Panc1 (cell line): Measurements from ENCODE around the gene MOK. TPM values are rescaled to one million over a fixed set of nuclear protein-coding genes. Genes with fewer than 3 reads are reported as not detected.
"Not testable (repeated sequence)": the region's sequence is repeated elsewhere in the genome, so short reads cannot be mapped to it uniquely, and the experiment has no call there.

ENCODE experiments used
- ATAC-seq: fragments of 200-7000 bp; cut with Tn5 transposase; 2 replicates; pipeline ENCODE4 v1.9.1; 2020; ENCODE audit warnings: mild to moderate bottlenecking, moderate library complexity
- BruUV-seq: library from RNA; stranded (reverse); fragments of 400-500 nt; replicated peaks from 2 replicates; lab custom pipeline; 2021; lab: Mats Ljungman, UMichigan
- CTCF ChIA-PET: fragments of 300-600 bp; sonication (Branson Sonifier 250); formaldehyde crosslinking; loops from one replicate; lab custom pipeline; 2022; ENCODE audit warnings: antibody characterized with exemption; lab: Charles Lee
- POLR2A ChIA-PET: fragments of 300-600 bp; sonication (Branson Sonifier 250); formaldehyde crosslinking; loops from one replicate; lab custom pipeline; 2022; ENCODE audit warnings: antibody characterized with exemption; lab: Charles Lee
- DNase-seq: peaks from one replicate; pipeline ENCODE4 v3.0.0-alpha.2; 2010; ENCODE audit warnings: low read depth, low spot score
- H3K27ac ChIP-seq: 2 replicates; pipeline ENCODE4 v1.5.1; 2011; ENCODE audit warnings: mild to moderate bottlenecking, low read length, inconsistent platforms
- H3K27me3 ChIP-seq: fragments of 200-500 bp; sonication (Bioruptor generic); 2 replicates; pipeline ENCODE4 v1.6.0; 2014; ENCODE audit warnings: low read length, inconsistent platforms; ENCODE audit not compliant: control insufficient read depth, insufficient read depth
- H3K36me3 ChIP-seq: fragments of 200-500 bp; sonication (Bioruptor generic); 2 replicates; pipeline ENCODE4 v1.5.1; 2014; ENCODE audit warnings: inconsistent platforms, mild to moderate bottlenecking, low read length, moderate library complexity; ENCODE audit not compliant: control insufficient read depth, insufficient read depth
- H3K4me1 ChIP-seq: 2 replicates; pipeline ENCODE4 v1.5.1; 2011; ENCODE audit warnings: inconsistent platforms, mild to moderate bottlenecking, low read length, moderate library complexity; ENCODE audit not compliant: control insufficient read depth, insufficient read depth
- H3K4me3 ChIP-seq, 2 experiments: 2 replicates each; pipeline ENCODE4 v1.5.1; 2011 to 2012; ENCODE audit warnings: low read depth in 2 of 2, low read length in 2 of 2, mild to moderate bottlenecking in 2 of 2, inconsistent platforms in 1 of 2, moderate library complexity in 1 of 2
- H3K9me3 ChIP-seq: fragments of 200-500 bp; sonication (Bioruptor generic); 2 replicates; pipeline ENCODE4 v1.5.1; 2014; ENCODE audit warnings: low read depth, mild to moderate bottlenecking, inconsistent platforms, low read length, moderate library complexity; ENCODE audit not compliant: control insufficient read depth, insufficient read depth
- POLR2AphosphoS5 ChIP-seq: IDR thresholded peaks from 2 replicates; pipeline ENCODE4 v1.6.1; 2012; ENCODE audit warnings: mild to moderate bottlenecking, low read depth, low read length, moderate library complexity
- SIN3A ChIP-seq: IDR thresholded peaks from 2 replicates; pipeline ENCODE4 v1.6.1; 2012; ENCODE audit warnings: low read depth, mild to moderate bottlenecking, low read length, moderate library complexity, borderline replicate concordance; ENCODE audit not compliant: insufficient read depth
- TCF7L2 ChIP-seq: IDR thresholded peaks from 2 replicates; pipeline ENCODE4 v1.6.1; 2011; ENCODE audit warnings: mild to moderate bottlenecking, low read depth, low read length, inconsistent platforms
- in situ Hi-C: cut with HindIII; loops from 2 replicates; pipeline ENCODE4 v1.10.0; 2016; ENCODE audit warnings: low sequenced_read_pairs, low pct_unique_long_range_greater_than_20kb
- intact Hi-C: fragments of 100-400 bp; cut with micrococcal nuclease; formaldehyde crosslinking; loops from one replicate; pipeline ENCODE4 v1.10.0; 2022; ENCODE audit not compliant: unreplicated experiment
- total RNA-seq: library from RNA; stranded (reverse); gene quantifications from one replicate; pipeline ENCODE4 v1.2.1, GENCODE V29; 2021; ENCODE audit not compliant: unreplicated experiment
- TF ChIP-seq, protein P1 (sequence below): fragments of 450-650 bp; IDR thresholded peaks from 2 replicates; pipeline ENCODE4 v1.5.1; 2017; ENCODE audit warnings: mild to moderate bottlenecking
- TF ChIP-seq, protein P2 (sequence below), 2 experiments: IDR thresholded peaks; 2 replicates each; pipeline ENCODE4 v1.6.1; 2011 to 2012; ENCODE audit warnings: low read depth in 2 of 2, control low read depth in 1 of 2, low read length in 1 of 2, mild to moderate bottlenecking in 1 of 2, moderate library complexity in 1 of 2; ENCODE audit not compliant: insufficient read depth in 1 of 2

MOK gene
- total RNA-seq, 1 experiment from 2014 or later: 9.8 TPM

DNA sequence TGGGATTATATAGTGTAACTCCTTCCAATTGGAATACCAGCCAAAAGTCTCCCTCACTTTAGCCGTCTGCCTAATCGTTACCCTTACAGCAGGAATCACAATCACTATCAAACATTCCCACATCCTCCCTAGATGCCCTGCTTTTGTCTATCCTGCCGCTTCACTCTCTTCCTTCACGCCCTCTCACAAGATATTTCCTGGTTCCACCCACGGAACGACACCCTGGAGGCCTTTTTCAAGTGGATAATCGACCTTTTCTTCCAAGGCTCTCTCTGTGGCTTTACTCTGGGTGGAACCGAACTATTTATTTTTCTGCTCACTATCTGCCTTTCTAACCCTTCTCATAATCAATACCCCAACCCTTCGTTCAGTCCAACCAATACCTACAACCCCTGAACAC is 58.9 kb downstream of the MOK start:
- ChIA-PET CTCF (no interaction called here), POLR2A (interaction anchor here (0.6 kb wide), 1 partner anchor 61 kb away, joined by 3 read pairs; no protein-coding TSS in a partner anchor)
- TF ChIP-seq, protein P1, sequence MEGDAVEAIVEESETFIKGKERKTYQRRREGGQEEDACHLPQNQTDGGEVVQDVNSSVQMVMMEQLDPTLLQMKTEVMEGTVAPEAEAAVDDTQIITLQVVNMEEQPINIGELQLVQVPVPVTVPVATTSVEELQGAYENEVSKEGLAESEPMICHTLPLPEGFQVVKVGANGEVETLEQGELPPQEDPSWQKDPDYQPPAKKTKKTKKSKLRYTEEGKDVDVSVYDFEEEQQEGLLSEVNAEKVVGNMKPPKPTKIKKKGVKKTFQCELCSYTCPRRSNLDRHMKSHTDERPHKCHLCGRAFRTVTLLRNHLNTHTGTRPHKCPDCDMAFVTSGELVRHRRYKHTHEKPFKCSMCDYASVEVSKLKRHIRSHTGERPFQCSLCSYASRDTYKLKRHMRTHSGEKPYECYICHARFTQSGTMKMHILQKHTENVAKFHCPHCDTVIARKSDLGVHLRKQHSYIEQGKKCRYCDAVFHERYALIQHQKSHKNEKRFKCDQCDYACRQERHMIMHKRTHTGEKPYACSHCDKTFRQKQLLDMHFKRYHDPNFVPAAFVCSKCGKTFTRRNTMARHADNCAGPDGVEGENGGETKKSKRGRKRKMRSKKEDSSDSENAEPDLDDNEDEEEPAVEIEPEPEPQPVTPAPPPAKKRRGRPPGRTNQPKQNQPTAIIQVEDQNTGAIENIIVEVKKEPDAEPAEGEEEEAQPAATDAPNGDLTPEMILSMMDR: no peak
- TF ChIP-seq, protein P2, sequence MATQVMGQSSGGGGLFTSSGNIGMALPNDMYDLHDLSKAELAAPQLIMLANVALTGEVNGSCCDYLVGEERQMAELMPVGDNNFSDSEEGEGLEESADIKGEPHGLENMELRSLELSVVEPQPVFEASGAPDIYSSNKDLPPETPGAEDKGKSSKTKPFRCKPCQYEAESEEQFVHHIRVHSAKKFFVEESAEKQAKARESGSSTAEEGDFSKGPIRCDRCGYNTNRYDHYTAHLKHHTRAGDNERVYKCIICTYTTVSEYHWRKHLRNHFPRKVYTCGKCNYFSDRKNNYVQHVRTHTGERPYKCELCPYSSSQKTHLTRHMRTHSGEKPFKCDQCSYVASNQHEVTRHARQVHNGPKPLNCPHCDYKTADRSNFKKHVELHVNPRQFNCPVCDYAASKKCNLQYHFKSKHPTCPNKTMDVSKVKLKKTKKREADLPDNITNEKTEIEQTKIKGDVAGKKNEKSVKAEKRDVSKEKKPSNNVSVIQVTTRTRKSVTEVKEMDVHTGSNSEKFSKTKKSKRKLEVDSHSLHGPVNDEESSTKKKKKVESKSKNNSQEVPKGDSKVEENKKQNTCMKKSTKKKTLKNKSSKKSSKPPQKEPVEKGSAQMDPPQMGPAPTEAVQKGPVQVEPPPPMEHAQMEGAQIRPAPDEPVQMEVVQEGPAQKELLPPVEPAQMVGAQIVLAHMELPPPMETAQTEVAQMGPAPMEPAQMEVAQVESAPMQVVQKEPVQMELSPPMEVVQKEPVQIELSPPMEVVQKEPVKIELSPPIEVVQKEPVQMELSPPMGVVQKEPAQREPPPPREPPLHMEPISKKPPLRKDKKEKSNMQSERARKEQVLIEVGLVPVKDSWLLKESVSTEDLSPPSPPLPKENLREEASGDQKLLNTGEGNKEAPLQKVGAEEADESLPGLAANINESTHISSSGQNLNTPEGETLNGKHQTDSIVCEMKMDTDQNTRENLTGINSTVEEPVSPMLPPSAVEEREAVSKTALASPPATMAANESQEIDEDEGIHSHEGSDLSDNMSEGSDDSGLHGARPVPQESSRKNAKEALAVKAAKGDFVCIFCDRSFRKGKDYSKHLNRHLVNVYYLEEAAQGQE (IDR thresholded peaks at IDR 0.05; ENCODE audit: insufficient read depth in 1 of 2, low read depth in 2 of 2, low read length in 1 of 2): no peak
- no peak for TF ChIP-seq POLR2AphosphoS5
- Histone ChIP-seq H3K36me3 (no peaks in the 10 kb centered on the region), H3K9me3 (no peaks in the 10 kb centered on the region), H3K27me3 (no peaks in the 10 kb centered on the region), H3K4me3 (no peak overlapping the region), H3K4me1 (no peaks in the 10 kb centered on the region), H3K27ac (no peak overlapping the region)
- in situ Hi-C loops (no loop called here), intact Hi-C loops (no loop called here)
- ATAC-seq (no peak), DNase-seq (no peak)
- BruUV-seq: no TSS peak

DNA sequence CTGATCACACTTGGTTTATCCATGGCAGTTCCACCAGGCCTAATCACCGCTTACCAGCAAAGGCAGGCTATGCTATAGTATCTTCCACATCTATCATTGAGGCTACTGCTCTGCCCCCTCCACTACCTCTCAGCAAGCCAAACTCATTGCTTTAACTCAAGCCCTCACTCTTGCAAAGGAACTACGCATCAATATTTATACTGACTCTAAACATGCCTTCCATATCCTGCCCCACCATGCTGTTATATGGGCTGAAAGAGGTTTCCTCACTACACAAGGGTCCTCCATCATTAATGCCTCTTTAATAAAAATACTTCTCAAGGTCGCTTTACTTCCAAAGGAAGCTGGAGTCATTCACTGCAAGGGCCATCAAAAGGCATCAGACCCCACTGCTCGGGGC is 61.2 kb downstream of the MOK start:
- DNase-seq, H3K27me3 ChIP-seq, ATAC-seq, CTCF ChIA-PET, in situ Hi-C loops, H3K4me1 ChIP-seq, BruUV-seq, intact Hi-C loops, H3K36me3 ChIP-seq, POLR2A ChIA-PET, H3K9me3 ChIP-seq, H3K27ac ChIP-seq, H3K4me3 ChIP-seq: not testable (repeated sequence)

DNA sequence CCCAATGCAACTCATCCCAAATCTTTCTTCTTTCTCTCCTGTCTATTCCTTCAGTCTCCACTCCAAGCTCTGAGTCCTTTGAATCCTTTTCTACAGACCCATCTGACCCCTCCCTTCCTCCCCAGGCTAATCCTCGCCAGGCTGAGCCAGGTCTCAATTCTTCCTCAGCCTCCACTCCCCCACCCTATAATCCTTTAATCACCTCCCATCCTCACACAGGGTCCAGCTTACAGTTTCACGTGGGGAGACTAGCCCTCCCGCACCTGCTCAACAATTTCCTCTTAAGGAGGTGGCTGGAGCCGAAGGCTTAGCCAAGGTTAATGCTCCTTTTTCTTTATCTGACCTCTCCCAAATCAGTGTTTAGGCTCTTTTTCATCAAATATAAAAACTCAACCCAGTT is 63.8 kb downstream of the MOK start:
- no peak for ATAC-seq
- BruUV-seq: no TSS peak
- no peak for TF ChIP-seq POLR2AphosphoS5
- TF ChIP-seq TCF7L2: no peak
- no peak for TF ChIP-seq SIN3A
- TF ChIP-seq, protein P2 (IDR thresholded peaks at IDR 0.05; ENCODE audit: insufficient read depth in 1 of 2, low read depth in 2 of 2, low read length in 1 of 2): no peak
- TF ChIP-seq, protein P1: no peak
- H3K27me3 ChIP-seq: no peaks in the 10 kb centered on the region
- no peaks in the 10 kb centered on the region for H3K4me1 ChIP-seq
- no peak overlapping the region for H3K4me3 ChIP-seq
- intact Hi-C loops: no loop called here
- H3K27ac ChIP-seq: no peak overlapping the region
- H3K9me3 ChIP-seq: no peaks in the 10 kb centered on the region
- ChIA-PET POLR2A (no interaction called here), CTCF (no interaction called here)
- H3K36me3 ChIP-seq: no peaks in the 10 kb centered on the region
- in situ Hi-C loops: no loop called here
- no peak for DNase-seq

DNA sequence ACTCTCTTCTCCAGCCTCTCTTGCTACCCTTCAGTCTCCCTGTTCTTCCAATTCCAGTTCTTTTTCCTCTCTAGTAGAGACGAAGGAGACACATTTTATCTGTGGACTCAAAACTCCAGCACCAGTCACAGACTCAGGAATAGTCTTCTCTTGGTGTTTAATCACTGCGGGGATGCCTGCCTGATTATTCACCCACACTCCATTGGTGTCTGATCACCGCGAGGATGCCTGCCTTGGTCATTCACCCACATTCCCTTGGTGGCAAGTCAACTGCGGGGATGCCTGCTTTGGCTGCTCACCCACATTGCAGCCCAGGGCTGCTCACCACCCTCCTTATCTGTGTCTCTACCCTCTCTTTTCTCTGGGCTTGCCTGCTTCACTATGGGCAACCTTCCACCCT is 64.5 kb downstream of the MOK start:
- BruUV-seq, H3K27ac ChIP-seq, intact Hi-C loops, H3K9me3 ChIP-seq, H3K4me3 ChIP-seq, DNase-seq, ATAC-seq, H3K36me3 ChIP-seq, CTCF ChIA-PET, POLR2A ChIA-PET, H3K4me1 ChIP-seq, H3K27me3 ChIP-seq, in situ Hi-C loops: not testable (repeated sequence)
